HG03135 (cell line): ENCODE results near the gene THY1.
"Not testable (repeated sequence)": the region's sequence is repeated elsewhere in the genome, so short reads cannot be mapped to it uniquely, and the experiment has no call there.

Source experiments
- ATAC-seq: cut with Tn5 transposase; IDR thresholded peaks from one replicate; pipeline ENCODE4 v1.9.1; 2021; ENCODE audit warnings: mild to moderate bottlenecking, moderate library complexity; ENCODE audit not compliant: unreplicated experiment

The THY1 gene

DNA sequence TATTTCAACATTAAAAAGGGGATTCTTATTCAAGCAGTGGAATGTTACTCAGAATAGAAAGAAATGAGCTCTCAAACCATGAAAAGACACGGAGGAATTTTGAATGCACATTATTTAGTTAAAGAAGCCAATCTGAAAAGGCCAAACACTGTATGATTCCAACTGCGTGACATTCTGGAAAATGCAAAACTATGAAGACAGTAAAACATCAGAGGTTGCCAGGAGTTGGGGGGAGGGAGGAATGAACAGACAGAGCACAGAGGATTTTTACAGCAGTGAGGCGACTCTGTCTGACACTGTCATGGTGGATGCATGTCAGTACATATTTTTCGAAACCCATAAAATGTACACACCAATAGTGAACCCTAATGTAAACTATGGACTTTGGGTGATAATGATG lies 22.9 kb upstream of the THY1 start:
- no peak for ATAC-seq

DNA sequence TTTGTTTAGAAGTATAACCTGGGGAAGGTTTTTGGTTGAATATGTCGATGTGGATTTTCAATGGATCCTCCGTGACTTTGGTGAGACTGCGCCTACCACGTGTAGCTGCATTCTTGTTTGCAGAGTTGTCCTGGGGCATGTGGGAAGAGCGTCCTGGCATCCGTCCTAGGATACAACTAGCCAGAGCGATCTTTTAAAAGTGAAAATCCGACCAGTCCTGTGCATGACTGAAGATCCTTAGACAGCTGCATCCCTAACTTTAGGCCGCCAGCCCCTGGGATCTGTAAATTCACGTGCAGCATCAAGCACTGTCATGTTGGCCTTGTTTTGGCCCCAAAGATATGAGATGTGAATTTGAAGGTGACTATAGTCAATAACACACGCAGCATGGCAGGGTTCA lies 22.4 kb upstream of the THY1 start:
- ATAC-seq = no peak

DNA sequence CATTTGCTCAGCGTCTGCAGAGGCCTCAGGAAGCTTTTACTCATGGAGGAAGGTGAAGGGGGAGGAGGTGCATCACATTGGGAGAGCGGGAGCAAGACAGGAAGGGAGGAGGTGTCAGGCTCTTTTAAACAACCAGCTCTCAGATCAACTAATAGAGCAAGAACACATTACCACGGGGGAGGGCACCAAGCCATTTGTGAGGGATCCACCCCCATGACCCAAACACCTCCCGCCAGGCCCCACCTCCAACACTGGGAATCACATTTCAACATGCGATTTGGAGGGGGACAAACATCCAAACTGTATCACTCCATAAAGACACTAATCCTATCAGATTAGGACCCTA lies 18.9 kb upstream of the THY1 start:
- no peak for ATAC-seq

- ATAC-seq = no peak
These were observed 15.6 kb upstream of the THY1 start for GRCh38 chr11:119438599-119438998.

- ATAC-seq = not testable (repeated sequence)
These were observed 14.5 kb upstream of the THY1 start for GRCh38 chr11:119437521-119437920.

GRCh38 chr11:119436711-119437110 lies 13.7 kb upstream of the THY1 start:
- ATAC-seq = no peak

- no peak for ATAC-seq
These were observed 13.1 kb upstream of the THY1 start for GRCh38 chr11:119436093-119436492.

DNA sequence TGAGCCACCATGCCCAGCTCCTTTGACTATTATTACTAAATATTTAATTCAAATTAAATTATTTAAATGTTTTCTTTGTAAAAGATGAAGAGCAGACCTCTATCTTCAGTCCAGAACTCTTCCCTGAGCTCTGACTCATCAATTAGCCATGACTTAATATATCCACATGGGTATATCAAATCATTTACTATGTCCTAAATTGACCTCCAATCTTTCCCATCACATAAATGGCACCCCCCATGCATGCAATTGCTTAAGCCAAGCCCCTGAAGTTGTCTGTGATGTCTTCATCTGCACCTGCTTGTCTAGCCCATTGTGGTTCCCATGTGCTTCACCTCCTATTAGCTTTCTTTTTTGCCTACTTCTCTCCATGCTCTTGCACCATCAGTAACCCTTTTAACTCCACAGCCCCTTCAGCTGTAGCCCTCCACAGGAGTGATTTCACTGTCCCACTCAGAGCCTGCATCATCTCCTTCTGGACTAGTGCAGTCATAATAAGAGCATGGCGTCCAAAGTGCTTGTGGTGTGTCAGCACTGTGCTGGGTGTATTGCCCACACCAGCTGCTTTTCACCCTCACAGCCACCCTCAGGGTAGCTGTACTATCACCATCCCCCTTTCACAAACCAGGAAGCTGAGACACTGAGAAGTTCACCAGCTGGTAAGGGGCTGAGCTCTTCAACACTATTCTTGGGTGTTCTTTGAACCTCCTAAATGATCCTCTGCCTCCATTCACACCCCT lies 11.8 kb upstream of the THY1 start:
- no peak for ATAC-seq

DNA sequence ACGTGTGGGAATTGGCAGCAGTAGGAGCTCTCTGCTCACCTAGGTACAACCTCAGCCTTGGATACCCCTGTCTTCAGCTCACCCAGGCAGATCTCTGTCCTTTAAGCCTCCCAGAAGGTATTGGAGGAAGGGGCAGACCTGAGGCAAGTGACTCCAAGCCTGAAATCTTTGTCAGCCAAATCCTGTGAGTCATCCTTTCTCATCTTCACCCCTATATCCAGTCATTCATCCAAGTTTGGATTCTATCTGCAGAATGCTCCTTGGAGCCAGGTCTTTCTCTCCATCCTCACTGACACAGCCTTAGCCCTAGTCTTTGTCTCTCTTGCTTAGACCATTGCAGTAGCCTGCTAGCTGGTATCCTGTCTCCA lies 10.4 kb upstream of the THY1 start:
- ATAC-seq = no peak

GRCh38 chr11:119432484-119433357 lies 9.7 kb upstream of the THY1 start:
- no peak for ATAC-seq

GRCh38 chr11:119431523-119431922 lies 8.6 kb upstream of the THY1 start:
- ATAC-seq = no peak

DNA sequence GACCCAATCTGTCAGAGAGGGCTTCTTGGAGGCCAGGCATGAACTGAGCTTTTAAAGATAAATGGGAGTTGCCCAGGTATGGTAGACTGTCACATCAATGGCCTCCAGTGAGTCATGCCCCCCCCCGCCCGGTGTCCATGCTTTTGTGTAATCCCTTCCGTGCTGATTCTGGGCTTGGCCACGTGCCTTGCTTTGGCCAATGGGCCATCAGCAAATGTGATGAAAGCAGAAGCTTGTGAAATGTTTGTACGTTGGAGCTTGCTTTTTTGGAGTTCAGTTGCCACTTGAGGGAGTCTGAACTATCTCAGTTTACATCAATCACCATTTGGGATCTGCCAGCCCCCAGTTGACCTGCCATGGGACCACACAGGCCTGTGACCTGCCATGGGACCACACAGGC lies 4.3 kb upstream of the THY1 start:
- no peak for ATAC-seq

- ATAC-seq = no peak
These were observed 3.2 kb upstream of the THY1 start for GRCh38 chr11:119426142-119426541.

DNA sequence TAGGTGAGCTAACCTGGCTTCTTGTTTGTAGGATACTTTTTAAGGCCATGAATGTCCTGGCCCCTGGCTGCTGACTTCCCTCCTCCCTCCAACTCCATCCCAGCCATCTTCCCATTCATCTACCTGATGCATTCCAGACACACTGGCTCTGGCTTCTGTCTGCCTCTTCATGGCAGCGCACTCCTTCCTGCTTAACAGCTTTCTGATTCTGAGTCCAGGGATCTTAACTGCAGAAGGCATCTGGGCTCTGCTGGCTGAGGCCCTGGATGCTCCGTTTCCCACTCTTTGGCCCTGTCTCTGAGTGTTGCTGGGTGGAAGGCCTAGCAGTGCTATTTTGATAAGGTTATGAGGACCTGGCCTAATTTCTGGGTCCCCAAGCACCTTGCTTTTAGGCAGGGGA lies 1.8 kb upstream of the THY1 start:
- no peak for ATAC-seq

DNA sequence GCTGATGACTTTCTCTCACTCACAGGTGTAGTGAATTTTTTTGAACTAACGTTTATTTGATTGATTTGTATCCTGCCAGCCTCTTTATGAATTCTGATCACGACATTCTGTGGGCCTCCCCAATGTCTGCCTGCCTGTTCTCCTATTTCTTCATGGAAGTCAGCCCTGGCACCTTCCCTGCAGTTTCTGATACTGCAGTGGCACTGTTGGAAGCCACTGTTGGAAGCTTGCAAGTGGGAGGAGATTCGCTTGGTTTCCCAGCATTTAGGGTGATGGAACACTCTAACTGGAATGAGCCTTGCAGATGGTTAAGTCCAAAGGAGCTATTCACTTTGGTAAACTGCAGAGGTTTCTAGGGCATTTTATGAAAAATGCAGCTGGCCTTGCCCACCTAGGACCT lies 1.3 kb upstream of the THY1 start:
- no peak for ATAC-seq

DNA sequence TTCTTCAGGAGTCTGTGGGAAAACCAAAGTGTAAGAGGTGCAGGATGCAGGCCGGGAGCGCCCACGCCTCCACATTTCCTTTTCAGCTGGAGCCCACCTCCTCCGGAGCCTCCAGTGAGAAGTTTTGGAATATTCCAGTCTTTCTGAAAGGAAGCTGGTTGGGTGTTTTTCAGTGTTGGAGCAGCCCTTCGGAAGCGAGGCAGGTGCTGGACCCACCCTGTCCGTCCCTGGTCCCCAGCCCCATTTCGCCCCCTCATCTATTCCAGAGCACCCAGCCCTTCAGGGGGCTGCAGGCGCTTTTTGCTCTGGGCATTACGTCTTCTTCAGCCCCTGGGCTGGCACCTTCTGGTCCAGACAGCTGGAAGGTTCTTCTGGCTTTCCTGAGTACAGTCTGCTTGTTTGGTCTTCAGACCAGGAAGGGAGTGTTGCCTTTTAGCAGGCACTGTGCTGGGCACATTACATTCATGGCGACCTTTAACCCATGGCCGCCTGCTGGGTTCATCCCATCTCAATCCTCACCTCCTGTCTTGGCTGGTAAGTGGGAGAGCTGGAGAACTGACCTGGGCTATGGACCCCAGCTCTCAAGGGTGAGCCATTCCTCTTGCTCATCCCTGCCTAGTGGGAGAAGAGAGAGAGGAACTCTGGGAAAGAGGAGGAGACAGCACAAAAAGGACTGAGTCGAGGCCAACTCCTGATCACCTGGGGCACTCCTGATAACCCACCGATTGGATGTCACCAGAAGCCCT lies 710 bp upstream of the THY1 start:
- ATAC-seq = no peak

GRCh38 chr11:119421941-119422808 lies 797 bp downstream of the THY1 start:
- no peak for ATAC-seq

DNA sequence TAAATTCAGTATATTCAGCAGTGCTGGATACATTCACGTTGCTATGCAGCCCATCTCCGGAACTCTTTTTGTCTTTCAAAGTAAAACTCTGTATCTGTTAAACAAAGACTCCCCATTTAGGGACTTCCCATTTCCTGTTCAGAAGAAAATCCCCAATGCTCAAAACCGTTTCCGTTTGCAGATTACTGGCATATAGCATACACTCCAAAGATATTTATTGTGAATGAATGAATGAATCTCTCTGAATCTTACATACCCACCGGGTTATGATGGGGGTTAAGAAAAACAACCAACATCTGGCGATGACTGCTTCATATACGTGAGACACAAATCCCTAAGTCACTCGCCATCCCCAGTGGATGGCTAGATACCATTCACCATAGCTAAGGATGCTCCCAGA lies 1.6 kb downstream of the THY1 start:
- ATAC-seq = no peak

DNA sequence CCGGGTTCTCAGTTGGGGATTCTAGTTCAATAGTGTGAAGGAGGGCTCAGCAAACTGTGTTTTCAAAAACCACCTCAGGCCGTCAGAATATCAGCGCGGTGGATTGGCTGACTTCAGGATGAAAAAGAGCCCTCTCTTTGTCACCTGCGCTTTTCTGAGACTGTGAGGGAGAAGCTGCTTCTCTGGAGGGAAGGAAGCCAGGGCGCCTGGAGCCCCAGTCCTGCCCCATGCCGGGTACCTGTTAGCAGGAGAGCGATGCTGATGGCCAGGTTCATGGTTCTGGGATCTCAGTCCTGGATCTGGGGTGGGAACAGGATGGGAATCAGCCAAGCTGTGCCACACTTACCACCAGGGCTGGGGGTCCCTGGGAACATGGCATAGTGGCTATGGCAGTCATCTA lies 2.3 kb downstream of the THY1 start:
- ATAC-seq = no peak

DNA sequence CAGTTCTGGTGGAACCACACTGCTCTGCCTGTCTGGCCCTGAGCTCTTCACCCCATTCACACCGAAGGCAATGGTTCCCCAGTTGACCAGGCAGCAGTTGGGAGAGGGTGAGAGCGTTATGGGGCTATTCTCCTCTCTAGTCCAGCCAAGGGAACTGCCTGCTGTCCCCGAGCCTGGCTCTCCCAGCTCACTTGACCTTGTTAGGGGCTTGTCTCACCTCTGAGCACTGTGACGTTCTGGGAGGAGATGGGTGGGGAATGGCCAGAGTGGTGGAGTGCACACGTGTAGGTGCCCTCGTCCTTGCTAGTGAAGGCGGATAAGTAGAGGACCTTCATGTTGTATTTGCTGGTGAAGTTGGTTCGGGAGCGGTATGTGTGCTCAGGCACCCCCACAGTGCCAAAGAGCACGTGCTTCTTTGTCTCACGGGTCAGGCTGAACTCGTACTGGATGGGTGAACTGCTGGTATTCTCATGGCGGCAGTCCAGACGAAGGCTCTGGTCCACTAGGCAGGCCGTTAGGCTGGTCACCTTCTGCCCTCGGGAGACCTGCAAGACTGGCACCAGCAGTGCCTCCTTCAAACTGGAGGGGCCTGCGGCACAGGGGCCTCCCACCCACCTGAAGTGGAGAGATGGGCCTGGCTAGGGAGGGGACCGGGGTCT lies 3.0 kb downstream of the THY1 start:
- ATAC-seq = no peak
